Kasumi-1 (cell line): ENCODE data around the gene SH3GL1.

Experiments used
- DNase-seq, 2 experiments: peaks; one replicate each; lab custom pipeline; 2025; lab: John Stamatoyannopoulos, UW

The SH3GL1 gene

DNA sequence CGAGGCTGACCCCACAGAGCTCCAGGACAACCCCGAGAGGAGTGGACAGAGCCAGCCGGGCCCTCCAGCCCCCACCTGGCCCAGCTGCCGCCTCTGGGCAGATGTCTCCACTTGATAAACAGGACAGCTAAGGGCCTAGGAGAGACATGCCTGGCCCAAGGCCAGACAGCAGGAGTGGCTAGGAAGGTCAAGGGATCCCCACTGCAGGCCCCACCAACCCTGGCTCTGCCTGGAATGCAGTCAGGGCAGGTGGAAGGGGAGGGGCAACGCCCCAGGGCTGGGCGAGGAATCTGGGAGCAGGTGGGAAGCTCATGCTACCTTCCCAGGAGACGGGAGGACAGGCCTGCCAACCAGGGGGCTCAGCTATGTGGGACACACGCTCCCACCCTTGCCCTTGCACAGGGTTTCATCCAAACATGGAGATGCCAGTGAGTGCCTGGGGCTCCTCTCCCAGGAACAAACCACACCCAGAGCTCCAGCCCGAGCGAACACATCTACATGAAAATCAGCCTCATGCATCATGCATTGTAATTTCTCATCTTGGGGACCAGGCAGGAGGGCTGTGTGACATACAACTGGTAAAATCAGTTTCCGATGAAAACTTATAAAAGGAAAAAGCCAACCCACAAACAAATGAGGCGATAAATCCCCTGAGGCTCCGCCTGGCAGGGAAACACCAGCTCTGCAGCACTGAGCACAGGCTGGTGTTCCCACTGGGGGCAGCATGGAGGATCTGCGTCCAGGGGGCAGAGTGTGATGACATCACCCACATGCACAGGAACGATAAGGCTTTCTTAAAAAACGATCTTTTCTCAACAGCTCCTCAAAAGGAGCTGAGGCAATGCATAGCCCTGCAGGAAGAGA lies 25.0 kb downstream of the SH3GL1 start:
- peak; percentile 37 to 45 for DNase-seq

DNA sequence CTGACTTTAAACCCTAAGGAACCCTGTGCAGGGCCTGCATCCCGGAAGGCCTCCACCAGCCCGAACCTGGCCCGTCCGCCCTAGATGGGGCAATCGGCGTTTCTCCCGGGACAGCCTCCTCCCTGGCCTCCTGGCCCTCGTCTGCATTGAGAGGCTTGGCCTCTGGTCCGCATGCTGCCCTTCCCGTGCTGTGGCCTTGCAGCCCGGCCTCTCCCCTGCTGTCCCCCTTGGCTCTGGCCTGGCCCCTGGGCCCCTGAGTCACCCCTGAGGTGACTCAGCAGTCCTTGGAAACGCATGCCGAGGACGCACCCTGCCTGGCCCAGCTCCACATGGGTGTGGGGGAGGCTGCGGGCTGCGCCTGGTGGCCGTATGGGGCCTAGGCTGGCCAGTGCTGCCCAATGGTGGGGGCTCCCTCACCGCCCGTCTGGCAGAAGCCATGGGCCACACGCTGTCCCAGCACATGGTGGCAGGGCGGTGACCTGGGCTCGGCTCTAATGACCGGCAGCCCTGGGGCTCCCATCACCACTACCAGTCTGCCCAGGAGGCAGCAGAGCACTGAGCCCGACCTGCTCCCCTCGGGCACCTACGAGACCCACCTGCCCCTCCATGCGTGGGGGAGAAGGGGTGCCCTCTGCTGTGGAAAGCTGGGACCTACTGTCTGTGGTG lies 25.7 kb downstream of the SH3GL1 start:
- DNase-seq: no peak

DNA sequence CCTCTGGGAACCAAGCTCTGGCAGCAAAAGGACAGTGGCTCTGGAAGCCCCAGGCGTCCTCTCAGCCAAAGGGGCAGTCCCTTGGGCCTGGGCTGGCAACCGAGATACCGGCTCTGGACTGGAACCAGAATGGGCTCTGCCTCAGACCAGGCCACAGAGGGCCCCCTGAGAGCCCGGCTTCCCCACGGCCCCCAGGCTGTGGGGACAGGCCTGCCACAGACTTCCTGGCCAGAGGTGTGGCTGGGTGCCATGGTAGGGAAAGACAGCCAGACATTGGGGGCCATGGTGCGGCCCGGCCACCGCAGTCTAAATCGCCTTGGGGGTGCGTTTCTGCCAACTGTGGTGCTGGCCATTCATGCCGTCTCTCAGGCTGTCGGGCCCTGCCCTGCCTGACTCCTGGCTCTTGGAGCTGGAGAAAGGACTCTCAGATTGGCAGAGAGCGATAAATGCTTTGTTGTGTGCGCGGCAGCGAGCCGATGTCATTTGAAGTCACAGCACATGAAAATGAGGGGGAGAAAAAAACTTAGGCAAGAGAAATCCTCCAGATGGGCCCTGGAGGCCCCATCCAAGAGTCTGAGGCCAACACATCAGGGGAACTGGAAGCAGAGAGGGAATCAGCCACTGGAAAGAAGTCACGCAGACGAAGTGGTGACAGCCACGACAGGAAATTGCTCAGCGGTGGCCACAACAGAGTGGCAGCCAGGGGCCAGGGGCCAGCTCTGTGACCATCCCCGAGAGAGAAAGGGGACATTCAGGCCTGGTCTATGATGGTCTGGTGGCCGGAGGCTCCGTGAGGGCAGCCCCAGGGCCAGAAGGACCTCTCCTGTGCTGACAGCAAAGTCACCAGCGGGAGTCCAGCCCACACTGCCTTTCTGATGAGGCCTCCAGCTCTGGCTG lies 26.5 kb downstream of the SH3GL1 start:
- peak; percentile 25 to 27 for DNase-seq

DNA sequence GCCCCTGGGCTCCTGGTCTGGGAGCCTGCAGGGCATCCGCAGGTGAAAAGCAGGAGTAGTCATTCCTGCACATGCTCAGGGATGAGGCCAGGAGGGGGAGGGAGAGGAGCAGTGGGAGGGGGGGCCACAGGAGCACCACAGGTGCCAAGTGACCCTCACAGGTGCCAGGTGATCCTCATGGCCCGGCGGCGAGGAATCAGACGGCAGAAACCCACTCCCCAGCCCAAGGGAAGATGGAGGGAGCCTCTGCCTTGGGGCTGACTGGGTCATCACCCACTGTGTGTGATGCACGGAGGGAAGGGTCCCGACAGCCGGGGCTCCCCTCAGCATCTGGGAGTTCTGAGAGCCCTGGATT lies 27.4 kb downstream of the SH3GL1 start:
- DNase-seq: no peak

DNA sequence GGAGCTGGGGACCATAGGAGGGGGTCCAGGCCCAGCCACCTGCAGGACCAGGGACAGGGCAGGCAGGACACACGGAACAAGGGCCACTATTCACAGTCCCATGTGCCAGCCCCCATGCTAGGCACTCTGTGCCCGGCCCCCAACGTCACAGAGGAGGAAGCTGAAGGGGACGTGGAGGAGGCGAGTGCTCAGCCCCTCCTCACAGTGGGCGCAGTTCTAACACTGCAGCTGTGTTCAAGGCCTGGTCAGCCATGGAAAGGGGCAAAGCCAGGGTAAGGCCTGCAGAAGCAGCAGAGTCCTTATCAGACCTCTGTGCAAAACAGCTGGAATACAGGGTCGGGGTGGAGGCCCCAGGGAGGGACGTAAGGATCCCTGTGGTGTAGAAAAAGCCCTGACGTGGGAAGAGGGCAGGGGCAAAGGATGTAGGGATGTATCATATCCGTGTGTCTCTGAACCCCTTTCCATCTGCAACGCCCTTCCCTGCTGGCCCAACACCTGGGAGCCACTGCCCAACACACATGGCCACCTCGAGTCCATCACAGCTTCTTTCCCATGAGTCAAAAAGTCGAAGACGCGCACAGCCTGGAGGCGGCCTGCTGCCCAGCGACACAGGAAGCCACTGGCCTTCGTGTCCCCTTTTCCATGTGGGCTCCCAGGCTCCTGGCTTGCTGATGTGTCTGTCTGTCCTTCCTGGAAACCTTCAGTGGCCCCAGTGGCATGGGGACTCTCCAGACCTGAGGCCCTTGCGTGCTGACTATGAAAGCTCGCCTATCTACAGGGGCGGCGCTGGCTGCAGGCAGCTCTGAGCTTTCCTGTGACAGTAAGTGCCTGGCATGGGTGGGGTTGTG lies 28.0 kb downstream of the SH3GL1 start:
- DNase-seq: no peak

DNA sequence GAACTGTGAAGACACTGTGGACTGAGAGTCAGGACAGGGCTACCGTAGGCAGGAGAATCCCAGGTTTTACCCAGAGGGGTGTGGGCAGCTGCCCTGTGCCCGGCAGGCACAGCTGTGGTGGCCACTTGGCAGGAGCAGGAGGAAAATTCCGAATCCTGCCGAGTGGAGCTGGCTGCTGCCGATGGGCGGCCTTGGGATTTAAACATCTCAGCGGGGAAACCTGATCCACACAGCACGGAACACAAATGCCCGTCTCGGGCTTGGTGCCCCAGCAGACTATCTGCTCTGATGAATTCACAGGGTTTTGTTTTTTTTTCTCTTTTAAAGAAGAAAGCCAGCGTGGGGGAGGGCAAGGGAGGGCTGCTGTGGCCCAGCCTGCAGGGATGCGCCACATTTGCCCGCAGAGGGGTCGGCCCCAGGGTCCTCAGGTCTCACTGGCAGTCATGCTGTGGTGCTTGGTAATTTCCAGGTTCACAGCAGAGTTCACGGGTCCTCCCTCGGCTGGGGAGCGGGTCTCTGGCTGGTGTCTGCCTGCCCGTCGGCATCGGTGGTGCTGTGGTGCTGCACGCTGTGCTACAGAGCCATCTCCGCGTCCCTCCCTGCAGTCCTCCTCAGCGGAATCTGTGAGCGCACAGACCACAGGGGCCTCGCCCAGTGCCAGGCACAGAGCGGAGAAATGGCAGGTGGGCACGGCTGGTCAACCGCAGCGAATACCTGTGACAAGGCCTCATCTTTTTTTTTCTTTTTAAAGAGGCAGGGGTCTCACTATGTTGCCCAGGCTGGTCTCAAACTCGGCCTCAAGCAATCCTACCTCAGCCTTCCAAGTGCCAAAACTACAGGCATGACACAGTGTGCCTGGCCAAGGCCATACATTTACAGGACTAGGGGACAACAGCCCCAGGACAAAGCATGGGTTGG lies 28.8 kb downstream of the SH3GL1 start:
- DNase-seq: no peak

DNA sequence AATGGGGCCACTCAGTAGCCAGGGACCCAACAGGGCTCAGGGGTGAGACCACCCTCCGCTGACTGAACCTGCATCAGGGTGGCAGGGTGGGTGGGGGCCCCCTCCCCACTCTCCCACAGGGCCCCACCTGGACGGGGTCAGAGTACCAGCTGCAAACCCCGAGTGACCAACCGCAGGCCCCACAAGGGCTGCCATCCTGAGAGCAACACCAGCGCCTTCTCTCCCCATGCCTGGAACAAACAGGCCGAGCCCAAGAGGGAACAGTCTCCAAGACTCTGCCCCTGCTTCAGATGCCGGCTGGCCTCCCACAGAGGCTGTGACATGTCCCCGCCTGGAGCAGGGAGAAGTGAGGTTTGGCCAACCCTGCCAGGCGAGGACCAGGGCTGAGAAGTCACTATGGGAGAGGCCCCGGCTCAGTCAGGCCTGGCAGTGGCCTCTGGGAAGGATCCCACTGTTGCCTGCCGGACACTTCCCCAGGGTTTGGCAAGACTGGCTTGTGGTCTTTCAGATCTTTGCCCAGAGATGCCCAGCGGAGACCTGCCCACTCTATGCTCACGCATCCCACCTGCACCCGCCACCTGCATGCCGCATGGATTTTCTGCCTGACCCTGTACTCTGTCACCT lies 29.8 kb downstream of the SH3GL1 start:
- DNase-seq: no peak

DNA sequence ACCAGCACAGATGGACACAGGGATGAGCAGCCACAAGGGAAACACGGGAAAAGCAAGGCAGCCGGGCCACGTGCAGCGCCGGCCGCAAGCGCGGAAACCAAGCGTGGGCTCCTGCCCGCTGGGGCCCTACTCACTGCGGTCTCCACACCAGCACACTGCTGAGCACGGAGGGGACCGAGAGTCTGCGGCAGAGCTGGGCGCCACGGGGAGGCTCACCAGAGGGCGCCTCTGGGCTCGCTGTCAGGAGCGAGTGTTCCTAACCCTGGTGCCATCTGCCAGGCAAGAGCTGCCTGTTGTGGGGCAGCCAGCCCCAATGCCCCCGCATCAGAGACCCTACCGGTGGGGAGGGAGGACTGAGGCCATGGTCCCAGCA lies 30.5 kb downstream of the SH3GL1 start:
- DNase-seq: peak; percentile 49 to 61

DNA sequence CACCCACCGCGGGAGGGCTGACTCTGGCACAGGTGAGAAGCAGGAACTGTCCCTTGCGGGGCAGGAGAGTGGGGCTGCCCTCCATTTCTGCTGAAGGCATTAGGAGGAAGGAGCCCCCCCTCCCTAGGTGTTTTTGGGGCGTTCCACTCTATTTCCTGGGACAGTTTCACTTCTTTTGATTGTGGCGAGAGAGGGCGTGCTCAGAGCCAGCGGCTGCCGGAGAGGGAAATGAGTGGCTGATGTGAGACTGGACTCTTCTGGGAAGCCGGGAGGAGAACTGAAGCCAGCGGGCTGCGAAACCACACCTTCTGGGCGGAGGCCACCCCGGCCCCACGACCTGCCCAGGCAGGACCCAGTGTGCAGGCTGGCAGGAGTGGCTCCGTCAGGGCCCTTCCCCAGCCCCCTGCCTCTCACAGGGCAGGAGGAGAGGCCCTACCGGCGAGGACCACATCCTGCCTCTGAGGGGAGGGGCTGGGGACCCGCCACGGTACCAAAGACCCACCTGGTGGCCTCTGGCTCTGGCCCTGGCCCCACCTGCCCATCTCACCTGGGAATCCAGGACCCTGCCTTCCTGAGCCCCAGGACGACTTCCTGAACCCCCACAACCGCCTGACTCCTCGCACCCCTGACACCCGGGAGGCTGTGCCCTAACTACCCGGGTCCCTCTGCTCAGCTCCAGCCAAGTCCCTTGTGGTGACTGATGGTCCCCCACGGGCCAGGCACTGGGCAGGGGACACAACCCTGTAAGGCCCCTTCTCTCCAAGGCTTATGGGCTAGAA lies 31.0 kb downstream of the SH3GL1 start:
- DNase-seq: no peak

DNA sequence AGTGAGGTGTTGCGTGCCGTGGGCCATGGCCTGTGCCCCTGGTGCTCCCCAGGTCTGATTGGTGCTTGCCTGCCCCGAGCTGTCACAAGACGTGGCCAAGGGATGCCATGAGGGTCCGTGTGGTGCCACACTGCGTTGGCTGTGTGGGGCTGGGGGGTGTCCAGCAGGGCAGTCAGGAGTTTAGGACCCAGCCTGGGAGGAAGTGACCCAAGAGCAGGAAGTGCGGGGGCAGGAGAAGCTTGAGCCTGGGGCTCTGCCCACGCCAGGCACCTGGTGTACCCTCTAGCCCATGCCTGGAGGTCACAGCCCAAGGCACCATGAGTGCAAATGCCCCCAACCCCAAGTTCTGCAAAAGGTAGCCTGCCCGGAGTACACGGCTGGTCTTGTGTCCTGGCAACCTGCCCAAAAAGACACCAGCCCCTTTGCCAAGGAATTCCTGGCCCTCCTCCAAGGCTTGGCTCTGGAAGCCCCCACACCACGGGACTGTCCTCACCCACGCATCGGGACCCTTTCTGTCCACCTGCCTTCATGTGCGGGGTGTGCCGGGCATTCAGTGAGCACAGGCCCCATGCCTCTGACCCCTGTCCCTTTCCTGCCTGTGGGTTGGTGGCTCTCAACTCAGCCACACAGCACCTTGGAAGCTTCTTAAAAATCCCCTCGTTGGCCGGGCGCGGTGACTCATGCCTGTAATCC lies 32.1 kb downstream of the SH3GL1 start:
- no peak for DNase-seq

DNA sequence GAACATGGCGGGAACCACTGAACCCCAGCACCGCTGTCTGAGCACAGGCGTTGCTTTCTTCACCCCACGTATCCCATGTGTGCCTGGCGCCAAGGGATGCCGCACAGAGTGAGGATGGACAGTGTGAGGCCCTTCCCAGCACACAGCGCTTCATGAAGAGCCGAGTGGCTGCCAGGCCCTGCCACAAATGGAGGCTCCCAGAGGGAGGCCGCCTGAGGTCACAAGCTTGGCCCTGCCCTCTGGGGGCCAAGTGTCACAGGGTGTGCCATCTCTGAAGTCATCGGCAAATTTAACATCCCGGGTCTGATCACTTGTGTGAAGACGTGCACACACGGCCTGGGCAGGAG lies 32.6 kb downstream of the SH3GL1 start:
- DNase-seq: no peak

DNA sequence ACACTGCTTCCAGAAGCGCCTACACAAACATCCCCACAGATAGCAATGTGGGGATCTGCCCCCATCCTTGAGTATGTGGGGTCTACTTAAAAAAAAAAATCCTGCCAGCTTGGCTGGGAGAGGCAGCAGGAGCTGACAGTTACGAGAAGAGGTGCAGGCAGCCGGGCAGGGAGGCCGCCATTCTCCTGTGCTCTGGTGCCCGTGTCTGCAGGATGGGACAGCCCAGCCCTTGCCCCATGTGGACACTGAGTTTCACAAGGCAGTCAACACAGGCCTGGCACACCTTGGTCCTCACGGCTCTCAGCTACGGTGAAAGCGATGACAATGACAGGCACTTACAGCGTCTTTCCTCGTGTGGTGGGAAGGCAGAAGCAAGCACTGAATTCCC lies 33.0 kb downstream of the SH3GL1 start:
- no peak for DNase-seq

DNA sequence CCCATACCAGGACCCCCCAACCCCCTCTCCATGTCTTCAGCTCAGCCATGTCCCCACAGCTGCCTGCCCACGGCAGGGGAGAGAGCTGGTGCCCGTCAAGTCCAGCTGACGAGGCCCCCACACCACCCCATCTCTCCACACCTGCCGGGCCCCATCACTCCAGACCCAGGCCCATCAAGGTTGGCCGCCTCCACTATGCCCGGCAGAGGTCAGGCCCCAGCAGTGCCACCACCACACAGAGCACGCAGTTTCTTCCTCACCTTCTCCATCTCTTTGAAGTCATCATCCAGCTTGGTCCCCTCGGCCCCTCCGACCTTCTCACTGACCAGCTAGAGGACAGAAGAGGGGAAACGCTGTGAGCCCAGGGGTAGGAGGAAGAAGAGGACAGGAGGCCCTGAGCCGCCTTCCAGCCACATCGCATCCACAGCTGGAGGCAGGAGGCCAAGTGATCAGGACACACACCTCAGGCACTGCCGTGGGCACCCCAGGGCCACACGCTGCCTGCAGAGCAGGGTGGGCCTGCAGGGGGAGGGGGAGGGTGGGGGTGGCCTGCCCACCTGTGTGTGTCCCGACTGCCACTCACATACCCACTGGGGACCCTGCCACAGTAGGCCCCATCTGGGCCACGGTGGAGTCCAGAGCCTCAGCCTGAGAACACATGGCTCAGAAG lies 33.5 kb downstream of the SH3GL1 start:
- no peak for DNase-seq

DNA sequence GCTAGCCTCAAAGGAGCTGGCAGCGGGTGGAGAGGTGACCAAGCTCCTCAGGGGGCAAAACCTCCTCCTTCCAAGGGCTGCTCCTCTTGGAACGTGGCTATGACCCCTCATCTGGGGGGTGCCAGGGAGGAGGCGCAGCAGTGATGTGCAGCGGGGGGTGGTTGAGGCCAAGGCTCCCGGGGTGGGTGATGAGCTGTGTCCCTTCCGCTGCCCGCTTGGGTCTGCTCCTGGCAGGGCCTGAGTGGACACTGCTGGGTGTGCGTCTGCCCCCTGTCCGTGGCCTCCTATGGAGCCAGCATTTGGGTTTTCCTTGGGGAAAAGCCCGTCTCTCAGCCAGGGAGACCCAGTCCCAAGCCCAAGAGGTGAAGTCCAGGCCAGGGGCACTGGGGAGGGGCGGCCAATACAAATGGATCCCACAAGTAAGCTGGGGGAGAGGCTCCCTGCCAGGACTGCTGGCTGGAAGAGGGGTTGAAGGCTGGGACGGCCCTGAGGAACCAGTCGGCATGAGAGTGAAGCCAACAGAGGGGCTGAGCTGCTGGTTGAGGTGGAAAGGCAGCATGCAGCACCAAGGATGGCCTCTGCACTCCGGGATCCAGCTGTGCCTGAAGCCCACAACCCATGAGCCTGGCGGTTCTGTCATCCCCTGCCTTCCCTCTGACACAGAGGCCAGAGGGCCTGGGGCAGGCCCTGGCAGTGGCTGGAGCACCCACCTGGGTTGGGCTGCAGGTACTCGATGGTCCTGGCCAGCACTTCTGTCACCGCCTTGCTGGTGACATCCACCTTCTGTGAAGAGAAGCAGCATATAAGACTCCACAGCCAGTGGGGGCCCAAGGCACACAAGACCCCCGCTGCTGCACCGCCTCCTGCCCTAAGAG lies 34.3 kb downstream of the SH3GL1 start:
- no peak for DNase-seq

DNA sequence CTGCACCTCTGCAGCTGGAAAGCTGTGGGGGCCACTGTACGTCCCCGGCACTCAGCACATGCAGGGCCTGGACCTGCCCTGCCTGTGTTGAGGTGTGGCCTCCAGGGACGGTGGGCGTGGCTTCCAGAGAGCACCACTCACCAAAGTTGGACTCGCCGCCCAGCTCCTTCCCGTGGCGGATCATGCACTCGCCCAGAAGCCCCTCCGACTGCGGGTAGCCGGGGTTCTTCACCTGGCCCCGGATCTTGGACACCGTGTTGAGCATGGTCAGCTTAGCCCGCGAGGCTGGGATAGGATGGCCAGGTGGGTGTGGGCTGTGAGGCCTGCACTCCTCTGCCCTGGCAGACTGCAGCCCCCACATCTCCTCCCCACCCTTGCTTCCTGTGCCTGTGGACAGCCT lies 35.0 kb downstream of the SH3GL1 start:
- DNase-seq: no peak

DNA sequence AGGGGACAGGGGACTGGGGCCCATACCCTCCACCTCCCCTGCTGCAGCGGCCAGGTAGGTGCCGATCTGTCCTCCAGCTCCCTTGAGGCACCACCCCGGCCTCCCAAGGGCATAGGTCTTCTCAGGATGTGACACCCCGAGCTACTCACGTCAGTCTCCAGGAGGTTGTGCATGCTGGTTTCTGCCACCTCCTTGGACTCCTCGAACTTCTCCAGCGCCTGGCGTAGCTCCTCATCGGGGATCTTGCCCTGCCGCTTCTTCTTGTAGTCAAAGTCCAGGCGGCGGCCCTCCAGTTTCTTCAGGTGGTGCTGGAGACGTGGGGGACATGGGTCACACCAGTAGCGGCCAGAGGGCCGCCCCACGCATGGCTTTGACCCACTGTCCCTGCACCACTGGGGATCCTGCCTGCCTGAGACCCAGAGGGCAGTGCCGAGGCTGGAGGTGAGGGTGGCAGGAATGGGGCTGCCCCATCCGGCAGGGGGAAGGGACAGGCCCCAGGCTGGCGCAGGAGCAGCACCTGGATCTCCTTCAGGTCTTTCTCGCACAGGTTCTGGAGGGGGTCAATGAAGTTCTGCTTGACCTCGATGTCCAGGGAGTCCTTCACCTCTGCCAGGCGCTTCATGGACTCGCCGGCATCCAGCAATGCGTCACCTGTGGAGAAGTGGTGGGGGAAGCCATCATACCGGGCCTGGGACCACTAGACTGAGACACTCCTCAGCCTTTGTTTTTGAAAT lies 36.6 kb downstream of the SH3GL1 start:
- no peak for DNase-seq
